ENCODE data around the gene ARHGEF17.

DNA sequence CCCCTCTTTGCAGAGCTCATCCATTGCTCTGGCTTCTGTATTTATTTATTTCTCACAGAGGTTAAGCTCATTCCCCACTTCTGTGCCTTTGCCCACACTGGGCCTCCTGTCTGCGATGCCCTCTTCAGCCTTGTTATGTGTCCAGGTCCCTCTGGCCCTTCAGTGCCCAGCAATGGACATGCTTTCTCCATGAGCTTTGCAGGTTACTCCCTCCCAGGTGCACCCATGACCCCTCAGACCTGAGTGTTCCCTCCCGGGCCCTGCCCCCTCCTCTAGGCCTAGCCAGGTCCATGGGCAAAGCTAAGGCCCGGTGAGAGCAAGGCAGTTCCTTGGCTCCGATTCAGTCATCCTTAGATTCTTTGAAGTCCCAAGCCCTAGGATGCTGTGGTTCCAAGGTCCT lies 17.5 kb upstream of the ARHGEF17 start:
- TF ChIP-seq CTCF (IDR thresholded peaks at IDR 0.05 in 8 of 11, conservative IDR thresholded peaks at IDR 0.05 in 3 of 11) (no peak), POLR2A (IDR thresholded peaks at IDR 0.05) (no peak)

Measured in spleen (tissue), 7 donors.